Measurements from ENCODE around the gene TNS1. TPM values are rescaled to one million over a fixed set of nuclear protein-coding genes. Genes with fewer than 3 reads are reported as not detected.

Gene TNS1
- total and polyA plus RNA-seq, 10 of the 15 experiments (the other 5 are each of a cell fraction or from before 2014, with no cell fraction given) = 0.05 to 0.44 TPM; not detected in 8

GRCh38 chr2:217861334-217861877 is 141.4 kb downstream of the TNS1 start:
- no peak for ATAC-seq
- H3K4me1 ChIP-seq (ENCODE audit: control insufficient read depth, insufficient read depth, low read length) = peaks cover 8% of the 10 kb centered on the region
- ChIA-PET SMC1A (ENCODE audit: uncharacterized antibody, unreplicated experiment) (no interaction called here), POLR2A (no interaction called here), CTCF (interaction anchor here (1.3 kb wide), 1 partner anchor 75 kb away, joined by 3 read pairs; no protein-coding TSS in a partner anchor), RAD21 (ENCODE audit: unreplicated experiment) (no interaction called here)
- H2AFZ ChIP-seq (ENCODE audit: control insufficient read depth, low read depth, low read length) = no peak overlapping the region
- H3K9ac ChIP-seq (ENCODE audit: control insufficient read depth, insufficient read depth, low read length) = no peak overlapping the region
- no peak for DNase-seq (ENCODE audit: low read depth, low spot score)
- no peaks in the 10 kb centered on the region for H3K79me2 ChIP-seq (ENCODE audit: control insufficient read depth, insufficient read depth, low read length)
- in situ Hi-C loops (cut with MboI) = no loop called here
- no peak for FAIRE-seq
- H3K4me2 ChIP-seq (ENCODE audit: control insufficient read depth, insufficient read depth) = no peak overlapping the region
- H3K9me3 ChIP-seq (replicated peaks; ENCODE audit: control insufficient read depth, insufficient read depth, low read length) = no peaks in the 10 kb centered on the region
- intact Hi-C loops (cut with micrococcal nuclease; ENCODE audit: unreplicated experiment) = no loop called here
- H3K36me3 ChIP-seq (ENCODE audit: control insufficient read depth in 2 of 2, insufficient read depth in 2 of 2, low read length in 1 of 2) = no peaks in the 10 kb centered on the region
- WGBS (ENCODE audit: insufficient coverage, insufficient replicate concordance, low lambda C conversion rate, missing lambda C conversion rate) = 42% methylated on average over 5 of the region's 5 CpGs
- BruUV-seq (replicated peaks) = no TSS peak
- H3K27ac ChIP-seq (ENCODE audit: control insufficient read depth, insufficient read depth) = no peak overlapping the region
- no peak overlapping the region for H3K4me3 ChIP-seq
- peaks cover 0 to under 1% of the 10 kb centered on the region in 2 experiments; a peak in 2 of 4 replicates for H3K27me3 ChIP-seq (replicated peaks in 1 of 2; ENCODE audit: control insufficient read depth in 2 of 2, insufficient read depth in 2 of 2, low read length in 1 of 2)
- TF ChIP-seq IRF4 (IDR thresholded peaks at IDR 0.05; ENCODE audit: low read depth, low read length) = no peak
- no peak for TF ChIP-seq RUNX3 (IDR thresholded peaks at IDR 0.05; ENCODE audit: low read length)
- TF ChIP-seq PAX8 (IDR thresholded peaks at IDR 0.05) = no peak
- no peak for TF ChIP-seq EED (IDR thresholded peaks at IDR 0.05; ENCODE audit: low read depth)
- TF ChIP-seq BCL3 (IDR thresholded peaks at IDR 0.05; ENCODE audit: borderline replicate concordance, insufficient read depth, low read depth, low read length, poor library complexity, severe bottlenecking) = no peak
- TF ChIP-seq SMAD5 (IDR thresholded peaks at IDR 0.05; ENCODE audit: low read depth) = no peak
- TF ChIP-seq E2F8 (IDR thresholded peaks at IDR 0.05; ENCODE audit: low read depth, partially characterized antibody) = no peak
- no peak for TF ChIP-seq PKNOX1 (IDR thresholded peaks at IDR 0.05)
- TF ChIP-seq NR2C1 (IDR thresholded peaks at IDR 0.05) = no peak
- no peak for TF ChIP-seq RBBP5 (conservative IDR thresholded peaks at IDR 0.05)
- no peaks in the 10 kb centered on the region for H4K20me1 ChIP-seq (ENCODE audit: control insufficient read depth, insufficient read depth)
